OCI-LY7 (cell line): ENCODE measurements around the gene ARL2.

Experiments
- EZH2phosphoT487 ChIP-seq: fragments of 200-600 bp; sonication (generic); IDR thresholded peaks from 2 replicates; pipeline ENCODE4 v1.6.1; 2018; ENCODE audit warnings: low read depth, borderline replicate concordance, mild to moderate bottlenecking, mixed run types, antibody characterized with exemption, low read length, moderate library complexity, mixed read lengths
- TF ChIP-seq, protein P1 (sequence below): fragments of 200-600 bp; sonication (generic); conservative IDR thresholded peaks from 2 replicates; pipeline ENCODE4 v1.5.1; 2014; ENCODE audit warnings: mild to moderate bottlenecking, antibody characterized with exemption, low read length, moderate library complexity, mixed read lengths

DNA sequence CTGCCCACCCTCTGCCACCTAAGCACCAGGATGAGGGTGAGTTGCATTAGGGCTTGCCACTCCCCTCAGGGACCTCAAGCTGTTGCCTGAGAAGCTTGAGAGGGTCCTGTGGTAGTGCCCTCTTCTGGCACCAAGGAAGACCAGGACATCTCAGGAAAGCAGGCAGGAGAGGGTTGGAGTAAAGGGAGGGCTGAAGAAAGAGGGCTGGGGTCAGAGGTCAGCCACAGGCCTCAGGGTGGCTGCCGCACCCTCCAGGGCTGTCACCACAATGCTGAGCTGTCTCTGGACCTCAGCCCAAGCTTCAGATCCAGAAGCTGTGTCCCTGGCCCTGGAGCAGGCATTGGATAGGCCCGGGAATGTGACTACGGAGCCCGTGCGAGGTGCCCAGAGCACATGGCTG is 31.1 kb downstream of the ARL2 start:
- TF ChIP-seq, protein P1, sequence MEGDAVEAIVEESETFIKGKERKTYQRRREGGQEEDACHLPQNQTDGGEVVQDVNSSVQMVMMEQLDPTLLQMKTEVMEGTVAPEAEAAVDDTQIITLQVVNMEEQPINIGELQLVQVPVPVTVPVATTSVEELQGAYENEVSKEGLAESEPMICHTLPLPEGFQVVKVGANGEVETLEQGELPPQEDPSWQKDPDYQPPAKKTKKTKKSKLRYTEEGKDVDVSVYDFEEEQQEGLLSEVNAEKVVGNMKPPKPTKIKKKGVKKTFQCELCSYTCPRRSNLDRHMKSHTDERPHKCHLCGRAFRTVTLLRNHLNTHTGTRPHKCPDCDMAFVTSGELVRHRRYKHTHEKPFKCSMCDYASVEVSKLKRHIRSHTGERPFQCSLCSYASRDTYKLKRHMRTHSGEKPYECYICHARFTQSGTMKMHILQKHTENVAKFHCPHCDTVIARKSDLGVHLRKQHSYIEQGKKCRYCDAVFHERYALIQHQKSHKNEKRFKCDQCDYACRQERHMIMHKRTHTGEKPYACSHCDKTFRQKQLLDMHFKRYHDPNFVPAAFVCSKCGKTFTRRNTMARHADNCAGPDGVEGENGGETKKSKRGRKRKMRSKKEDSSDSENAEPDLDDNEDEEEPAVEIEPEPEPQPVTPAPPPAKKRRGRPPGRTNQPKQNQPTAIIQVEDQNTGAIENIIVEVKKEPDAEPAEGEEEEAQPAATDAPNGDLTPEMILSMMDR: no peak
- TF ChIP-seq EZH2phosphoT487: no peak
